Muscle layer of colon (tissue), 2 donors: ENCODE data around the gene CTBP1.

ENCODE experiments used
- H3K27ac ChIP-seq: one replicate; pipeline ENCODE4 v1.7.0; 2013; ENCODE audit warnings: low read depth, mild to moderate bottlenecking, low read length, moderate library complexity
- H3K27me3 ChIP-seq, 2 donors: one replicate each; pipeline ENCODE4 v1.7.0; 2013; ENCODE audit warnings: low read length in 2 of 2, mild to moderate bottlenecking in 2 of 2; ENCODE audit not compliant: insufficient read depth in 2 of 2, control insufficient read depth in 1 of 2
- H3K36me3 ChIP-seq: one replicate; pipeline ENCODE4 v1.7.0; 2013; ENCODE audit warnings: mild to moderate bottlenecking, low read length; ENCODE audit not compliant: insufficient read depth
- H3K4me1 ChIP-seq: one replicate; pipeline ENCODE4 v1.7.0; 2013; ENCODE audit warnings: mild to moderate bottlenecking, low read length; ENCODE audit not compliant: insufficient read depth
- H3K4me3 ChIP-seq, 2 donors: one replicate each; pipeline ENCODE4 v1.7.0; 2013; ENCODE audit warnings: low read length in 2 of 2, low read depth in 1 of 2, mild to moderate bottlenecking in 1 of 2, moderate library complexity in 1 of 2
- H3K9ac ChIP-seq: one replicate; pipeline ENCODE4 v1.7.0; 2013; ENCODE audit warnings: low read length
- H3K9me3 ChIP-seq: one replicate; pipeline ENCODE4 v1.7.0; 2013; ENCODE audit warnings: mild to moderate bottlenecking, low read length
- donor health status: abdominal sarcoma.
- donor health status: Adenocarcinoma of cecum.

CTBP1 gene

DNA sequence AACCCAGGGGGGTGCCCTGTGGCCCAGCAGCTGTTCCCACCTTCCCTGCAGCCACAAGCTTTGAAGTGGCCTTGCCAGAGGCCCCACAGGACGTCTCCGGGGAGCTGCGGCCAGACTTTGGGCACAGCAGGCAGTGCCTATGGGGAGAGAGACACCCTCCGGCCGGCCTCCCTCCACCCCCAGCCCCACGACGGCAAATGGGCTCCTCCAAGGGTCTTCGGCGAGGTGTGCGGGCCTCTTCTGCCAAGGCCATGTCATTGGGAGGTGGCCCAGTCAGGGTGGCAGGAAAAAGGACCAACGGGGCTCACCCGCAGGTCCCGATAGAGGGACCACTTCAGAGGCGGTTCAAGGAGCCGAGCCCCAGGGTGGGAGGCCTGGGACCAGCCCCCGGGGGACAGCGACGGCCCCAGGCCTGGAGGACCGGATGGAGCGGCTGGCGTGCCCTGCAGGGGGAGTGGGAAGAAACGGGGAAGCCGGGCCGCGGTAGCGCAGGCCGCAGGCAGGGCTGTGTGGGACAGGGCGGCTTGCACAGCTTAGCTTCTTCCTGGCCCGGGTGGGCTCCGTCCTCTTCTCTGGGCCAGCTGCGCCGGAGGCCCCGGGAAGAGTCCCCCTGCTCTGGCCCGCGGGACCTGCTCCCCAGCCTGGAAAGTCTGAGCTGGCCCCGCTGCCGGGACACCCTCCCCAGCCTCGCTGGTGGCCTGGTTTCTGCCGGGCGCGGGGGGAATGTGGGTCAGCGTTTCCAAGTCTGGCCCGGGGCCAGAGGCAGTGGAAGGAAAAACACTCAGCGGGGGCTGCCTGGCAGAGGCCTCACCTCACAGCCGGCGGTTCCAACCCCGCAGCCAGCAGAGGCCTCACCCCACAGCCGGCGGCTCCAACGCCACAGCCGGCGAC lies 54.7 kb downstream of the CTBP1 start:
- H3K4me3 ChIP-seq, result peak overlapping the region in 1 of 2 donors; percentile 35
- H3K9me3 ChIP-seq, result no peaks in the 10 kb centered on the region
- no peaks in the 10 kb centered on the region for H3K27me3 ChIP-seq
- peaks cover 37% of the 10 kb centered on the region for H3K4me1 ChIP-seq
- H3K9ac ChIP-seq, result peak overlapping the region; percentile 42
- peak overlapping the region; percentile 50 for H3K27ac ChIP-seq
- H3K36me3 ChIP-seq, result no peaks in the 10 kb centered on the region

DNA sequence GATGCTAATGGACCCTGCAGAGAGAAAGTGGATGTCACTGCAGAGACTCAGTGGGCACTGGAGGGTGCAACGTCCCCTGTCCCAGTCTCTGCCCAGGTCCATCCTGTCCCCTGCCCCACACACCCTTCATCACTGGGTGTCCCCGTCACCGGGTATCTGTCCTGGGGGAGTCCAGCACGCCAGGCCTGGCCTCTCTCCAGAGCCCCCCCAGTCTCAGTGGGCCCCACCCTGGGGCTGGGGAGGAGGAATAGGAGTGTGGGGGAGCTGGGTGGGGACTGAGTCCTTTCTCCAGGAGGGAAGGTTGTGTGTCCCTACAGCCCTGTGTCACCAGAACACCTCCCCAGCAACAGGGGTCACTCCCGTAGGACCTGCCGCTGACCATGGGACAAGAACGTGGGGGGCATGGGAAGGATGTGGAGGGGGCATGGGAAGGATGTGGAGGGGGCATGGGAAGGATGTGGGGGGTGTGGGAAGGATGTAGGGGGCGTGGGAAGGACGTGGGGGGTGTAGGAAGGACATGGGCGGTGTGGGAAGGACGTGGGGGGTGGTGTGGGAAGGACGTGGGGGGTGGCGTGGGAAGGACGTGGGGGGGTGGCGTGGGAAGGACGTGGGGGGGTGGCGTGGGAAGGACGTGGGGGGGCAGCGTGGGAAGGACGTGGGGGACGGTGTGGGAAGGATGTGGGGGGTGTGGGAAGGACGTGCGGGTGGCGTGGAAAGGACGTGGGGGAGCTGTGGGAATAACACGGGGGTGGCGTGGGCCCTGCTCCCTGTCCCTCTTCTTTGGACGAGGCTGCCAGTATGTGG lies 55.5 kb downstream of the CTBP1 start:
- no peaks in the 10 kb centered on the region for H3K36me3 ChIP-seq
- H3K9me3 ChIP-seq, result no peaks in the 10 kb centered on the region
- H3K27ac ChIP-seq, result peak overlapping the region; percentile 93
- no peak overlapping the region for H3K4me3 ChIP-seq
- H3K4me1 ChIP-seq, result peaks cover 37% of the 10 kb centered on the region
- no peak overlapping the region for H3K9ac ChIP-seq
- no peaks in the 10 kb centered on the region for H3K27me3 ChIP-seq

DNA sequence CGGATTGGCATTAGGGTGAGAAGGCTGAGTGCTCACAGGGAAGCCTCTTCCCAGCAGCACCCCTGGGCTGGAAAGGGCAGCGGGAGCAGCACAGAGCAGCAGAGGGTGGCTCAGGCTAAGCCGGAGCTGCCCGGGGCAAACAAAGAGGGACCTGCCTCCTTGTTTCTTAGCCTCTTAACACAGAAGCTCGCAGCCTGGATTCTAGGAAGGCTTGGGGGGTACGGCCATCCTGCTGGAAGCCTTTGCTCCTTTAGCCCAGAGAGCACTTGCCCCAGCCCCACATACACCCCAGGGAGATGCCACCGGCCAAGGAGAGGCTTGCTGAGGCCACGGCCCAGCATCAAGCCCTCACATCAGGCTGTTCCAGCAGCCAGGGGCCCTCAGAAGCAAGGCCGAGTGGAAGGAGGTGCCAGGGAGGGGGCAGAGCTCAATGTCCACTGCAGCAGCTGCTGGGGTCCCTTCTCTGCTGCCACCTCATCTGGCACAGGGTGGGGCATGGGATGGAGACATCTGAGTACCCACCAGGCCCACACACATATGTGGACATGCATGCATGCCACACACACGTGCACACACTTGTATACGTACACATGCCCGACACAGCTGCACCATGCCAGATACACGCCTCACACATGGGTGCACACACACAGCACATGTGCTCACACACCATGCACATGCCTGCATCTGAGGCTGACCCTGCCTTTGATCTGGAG lies 56.3 kb downstream of the CTBP1 start:
- Histone ChIP-seq H3K36me3 (no peaks in the 10 kb centered on the region), H3K4me1 (peaks cover 37% of the 10 kb centered on the region), H3K27ac (peak overlapping the region; percentile 93), H3K9ac (peak overlapping the region; percentile 49), H3K27me3 (no peaks in the 10 kb centered on the region), H3K4me3 (no peak overlapping the region), H3K9me3 (no peaks in the 10 kb centered on the region)

DNA sequence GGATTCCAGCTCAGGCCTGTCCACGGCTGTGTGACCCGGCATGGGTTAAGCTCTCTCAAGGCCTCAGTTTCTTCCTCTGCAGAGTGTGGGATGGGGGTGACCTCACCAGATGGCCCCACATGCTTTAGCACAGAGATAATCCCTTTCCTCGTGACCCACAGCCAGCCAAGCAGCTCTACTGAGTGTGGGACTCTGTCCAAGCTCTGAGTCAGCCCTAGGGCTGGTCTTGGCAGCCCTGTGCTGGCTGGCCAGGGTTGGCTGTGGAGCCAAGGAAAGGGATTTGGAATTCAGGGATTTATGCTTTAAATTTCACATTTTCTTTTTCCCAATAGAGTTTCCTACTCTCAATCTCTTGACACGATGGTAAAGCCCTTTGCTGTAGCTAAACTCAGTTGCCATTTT lies 56.8 kb downstream of the CTBP1 start:
- Histone ChIP-seq H3K4me1 (peaks cover 37% of the 10 kb centered on the region), H3K36me3 (no peaks in the 10 kb centered on the region), H3K27ac (peak overlapping the region; percentile 93), H3K9ac (peak overlapping the region; percentile 49), H3K27me3 (no peaks in the 10 kb centered on the region), H3K9me3 (no peaks in the 10 kb centered on the region), H3K4me3 (peak overlapping the region in 1 of 2 donors; percentile 22)

DNA sequence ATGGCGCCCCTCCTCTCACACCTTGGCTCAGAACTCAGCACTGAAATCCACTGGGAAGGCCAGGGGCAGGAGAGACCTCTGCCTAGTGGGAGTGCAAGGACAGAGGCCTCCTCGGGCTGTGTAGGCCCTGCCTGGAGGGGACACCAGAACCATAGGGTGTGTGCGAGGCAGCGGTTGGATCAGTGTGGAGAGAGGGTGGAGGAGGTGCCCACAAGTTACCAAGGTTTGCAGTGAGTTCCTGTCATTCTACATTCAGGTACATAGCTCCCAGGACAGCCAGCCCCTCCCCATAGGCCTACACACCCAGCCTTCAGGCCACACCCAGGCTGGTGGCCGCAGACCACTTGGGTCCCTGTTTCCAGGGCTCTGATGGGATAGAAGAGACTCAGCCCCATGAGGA lies 57.3 kb downstream of the CTBP1 start:
- peaks cover 41% of the 10 kb centered on the region for H3K4me1 ChIP-seq

DNA sequence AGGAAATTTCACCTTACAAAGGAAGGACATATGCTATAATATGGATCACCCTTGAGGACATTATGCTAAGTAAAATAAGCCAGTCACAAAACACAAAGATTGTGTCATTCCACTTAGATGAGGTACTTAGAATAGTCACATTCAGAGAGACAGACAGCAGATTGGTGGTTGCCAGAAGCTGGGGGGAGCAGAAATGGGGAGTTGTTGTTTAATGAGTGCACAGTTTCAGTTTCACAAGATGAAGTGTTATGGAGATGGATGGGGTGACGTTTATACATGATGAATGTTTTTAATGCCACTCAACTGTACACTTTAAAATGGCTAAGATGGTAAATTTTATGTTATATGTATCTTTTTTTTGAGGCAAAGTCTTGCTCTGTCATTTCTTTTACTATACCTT lies 61.7 kb downstream of the CTBP1 start:
- no peaks in the 10 kb centered on the region for H3K9me3 ChIP-seq
- H3K36me3 ChIP-seq, result no peaks in the 10 kb centered on the region
- no peak overlapping the region for H3K4me3 ChIP-seq
- H3K4me1 ChIP-seq, result peaks cover 17% of the 10 kb centered on the region
- no peak overlapping the region for H3K9ac ChIP-seq
- no peaks in the 10 kb centered on the region for H3K27me3 ChIP-seq
- H3K27ac ChIP-seq, result no peak overlapping the region

More for the DNA sequence above, 57.3 kb downstream of the CTBP1 start:
- Histone ChIP-seq H3K36me3 (no peaks in the 10 kb centered on the region), H3K9ac (peak overlapping the region; percentile 30), H3K27ac (peak overlapping the region; percentile 93), H3K9me3 (no peaks in the 10 kb centered on the region), H3K4me3 (peak overlapping the region in 1 of 2 donors; percentile 22), H3K27me3 (no peaks in the 10 kb centered on the region)

DNA sequence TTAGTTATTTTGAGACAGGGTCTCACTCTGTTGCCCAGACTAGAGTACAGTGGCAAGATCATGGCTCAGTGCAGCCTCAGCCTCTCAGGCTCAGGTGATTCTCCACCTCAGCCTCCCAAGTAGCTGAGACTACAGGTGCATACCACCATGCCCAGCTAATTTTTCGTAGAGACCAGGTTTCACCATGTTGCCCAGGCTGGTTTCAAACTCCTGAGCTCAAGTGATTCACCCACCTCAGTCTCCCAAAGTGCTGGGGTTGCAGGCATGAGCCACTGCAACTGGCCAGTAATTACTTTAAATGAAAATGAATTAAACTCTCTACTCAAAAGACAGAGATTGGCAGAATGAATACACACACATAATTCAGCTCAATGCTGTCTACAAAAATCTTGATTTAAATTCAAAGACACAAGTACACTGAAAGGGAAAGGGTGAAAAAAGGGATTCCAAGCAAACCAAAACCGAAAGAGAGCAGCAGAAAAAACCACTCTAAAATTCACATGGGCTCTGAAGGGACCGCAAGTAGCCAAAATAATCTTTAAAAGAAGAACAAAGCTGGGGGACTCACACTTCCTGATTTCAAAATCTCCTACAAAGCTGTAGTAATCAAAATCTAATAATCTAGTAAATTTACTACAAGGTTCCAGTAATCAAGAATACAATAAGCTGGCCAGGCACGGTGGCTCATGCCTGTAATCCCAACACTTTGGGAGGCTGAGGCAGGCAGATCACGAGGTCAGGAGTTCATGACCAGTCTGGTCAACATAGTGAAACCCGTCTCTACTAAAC lies 64.8 kb downstream of the CTBP1 start:
- Histone ChIP-seq H3K27me3 (no peaks in the 10 kb centered on the region), H3K9ac (no peak overlapping the region), H3K27ac (no peak overlapping the region), H3K9me3 (no peaks in the 10 kb centered on the region), H3K36me3 (no peaks in the 10 kb centered on the region), H3K4me3 (no peak overlapping the region), H3K4me1 (peaks cover 4% of the 10 kb centered on the region)

DNA sequence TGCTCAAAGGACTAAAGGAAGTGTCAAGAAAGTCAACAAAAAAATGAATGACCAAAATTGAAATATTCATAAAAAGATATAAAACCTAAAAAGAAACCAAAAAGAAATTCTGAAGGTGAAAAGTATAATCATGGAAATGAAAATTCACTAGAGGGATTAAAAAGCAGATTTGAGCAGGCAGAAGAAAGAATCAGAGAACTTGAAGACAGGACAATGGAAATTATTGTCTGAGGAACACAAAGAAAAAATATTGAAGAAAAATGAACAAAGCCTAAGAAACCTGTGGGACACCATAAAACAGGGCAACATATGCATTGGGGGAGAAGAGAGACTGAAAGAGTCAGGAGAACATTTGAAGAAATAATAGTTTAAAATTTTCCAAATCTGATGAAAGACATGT lies 66.6 kb downstream of the CTBP1 start:
- H3K4me1 ChIP-seq, result peaks cover 4% of the 10 kb centered on the region
- no peaks in the 10 kb centered on the region for H3K9me3 ChIP-seq
- H3K27me3 ChIP-seq, result peaks cover 0 to 3% of the 10 kb centered on the region in 2 donors
- H3K36me3 ChIP-seq, result no peaks in the 10 kb centered on the region
- no peak overlapping the region for H3K9ac ChIP-seq
- no peak overlapping the region for H3K4me3 ChIP-seq
- H3K27ac ChIP-seq, result no peak overlapping the region

DNA sequence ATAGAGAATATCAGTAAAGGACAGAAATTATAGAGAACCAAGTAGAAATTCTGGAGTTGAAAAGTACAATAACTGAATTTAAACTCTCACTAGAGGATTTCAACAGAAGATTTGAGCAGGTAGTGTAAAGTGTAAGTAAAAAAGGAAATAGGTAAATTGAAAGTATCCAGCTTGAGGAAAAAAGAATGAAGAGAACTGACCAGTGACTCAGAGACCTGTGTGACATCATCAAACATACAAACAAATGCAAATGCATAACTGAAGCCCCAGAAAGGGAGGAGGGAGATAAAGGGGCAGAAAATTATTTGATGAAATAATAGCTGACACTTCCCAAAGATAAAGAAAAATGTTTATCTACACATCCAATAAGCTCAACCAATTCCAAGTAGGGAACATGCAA lies 68.3 kb downstream of the CTBP1 start:
- Histone ChIP-seq H3K36me3 (no peaks in the 10 kb centered on the region), H3K27ac (no peak overlapping the region), H3K9ac (no peak overlapping the region), H3K9me3 (no peaks in the 10 kb centered on the region), H3K4me1 (peaks cover 5% of the 10 kb centered on the region), H3K27me3 (peaks cover 0 to 4% of the 10 kb centered on the region in 2 donors), H3K4me3 (no peak overlapping the region)

DNA sequence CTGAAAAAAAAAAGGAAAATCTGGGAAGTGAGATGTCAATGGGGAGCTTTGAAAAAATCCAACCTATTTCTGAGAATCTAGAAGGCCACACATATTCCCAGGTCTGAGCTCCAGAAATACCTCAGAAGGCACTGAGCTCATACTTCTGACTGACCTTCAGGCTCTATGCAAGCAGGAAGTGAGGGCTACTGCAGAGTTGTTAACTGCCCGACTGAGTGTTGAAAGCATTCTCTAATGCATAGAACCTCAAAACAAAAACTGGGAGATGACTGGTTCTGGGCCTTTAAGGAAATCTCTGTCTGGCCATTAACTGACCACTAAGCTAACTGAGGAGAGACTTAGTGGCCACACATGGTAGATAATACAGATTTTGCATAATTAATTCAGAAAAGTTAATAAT lies 69.0 kb downstream of the CTBP1 start:
- H3K27me3 ChIP-seq, result peaks cover 0 to 4% of the 10 kb centered on the region in 2 donors
- H3K9ac ChIP-seq, result no peak overlapping the region
- H3K27ac ChIP-seq, result no peak overlapping the region
- peaks cover 5% of the 10 kb centered on the region for H3K4me1 ChIP-seq
- no peaks in the 10 kb centered on the region for H3K36me3 ChIP-seq
- no peaks in the 10 kb centered on the region for H3K9me3 ChIP-seq
- H3K4me3 ChIP-seq, result no peak overlapping the region
